HEK293 (cell line): ENCODE results near the gene ITGA3.

Experiments used
- CTCF ChIA-PET: fragments of 350-600 bp; formaldehyde crosslinking; extraction: SDS; loops from one replicate; lab custom pipeline; 2021; ENCODE audit warnings: antibody characterized with exemption; lab: Yijun Ruan, JAX
- POLR2A ChIA-PET: fragments of 300-600 bp; formaldehyde crosslinking; extraction: SDS; loops from one replicate; lab custom pipeline; 2020; ENCODE audit warnings: antibody characterized with exemption, inconsistent platforms; lab: Yijun Ruan, JAX
- H3K27ac ChIP-seq: fragments of 200-500 bp; sonication (Bioruptor generic); 2 replicates; pipeline ENCODE4 v1.5.1; 2014; ENCODE audit warnings: low read depth, low read length, control low read depth, inconsistent platforms; ENCODE audit errors: extremely low read depth
- H3K36me3 ChIP-seq, 2 experiments: fragments of 200-500 bp in 1 of 2; sonication (Bioruptor generic) in 1 of 2; 1 replicate in 1 of 2; 2 replicates in 1 of 2; pipeline ENCODE4 v1.5.1; 2014 to 2017; ENCODE audit warnings: inconsistent platforms in 2 of 2, low read length in 2 of 2; ENCODE audit not compliant: control insufficient read depth in 2 of 2, insufficient read depth in 1 of 2
- H3K4me1 ChIP-seq: fragments of 200-500 bp; sonication (Bioruptor generic); 2 replicates; pipeline ENCODE4 v1.5.1; 2014; ENCODE audit warnings: mild to moderate bottlenecking, low read length, inconsistent platforms; ENCODE audit not compliant: control insufficient read depth, insufficient read depth
- H3K4me3 ChIP-seq: 2 replicates; pipeline ENCODE4 v1.5.1; 2011; ENCODE audit warnings: low read depth, mild to moderate bottlenecking, control low read depth, low read length, moderate library complexity
- H3K9me3 ChIP-seq: fragments of 200-500 bp; sonication (Bioruptor generic); 2 replicates; pipeline ENCODE4 v1.5.1; 2014; ENCODE audit warnings: low read depth, low read length, inconsistent platforms; ENCODE audit not compliant: control insufficient read depth, insufficient read depth
- CTCF ChIP-seq: fragments of 450-650 bp; formaldehyde crosslinking; IDR thresholded peaks from 2 replicates; pipeline ENCODE4 v1.5.1; 2016; ENCODE audit warnings: missing biosample characterization, missing genetic modification characterization
- ELK4 ChIP-seq: IDR thresholded peaks from 2 replicates; pipeline ENCODE4 v1.6.1; 2011; ENCODE audit warnings: mild to moderate bottlenecking, low read depth, low read length, borderline replicate concordance
- GLIS2 ChIP-seq: fragments of 450-650 bp; formaldehyde crosslinking; IDR thresholded peaks from 2 replicates; pipeline ENCODE4 v1.5.1; 2016; ENCODE audit warnings: missing biosample characterization, missing genetic modification characterization
- IKZF3 ChIP-seq: fragments of 450-650 bp; IDR thresholded peaks from 2 replicates; pipeline ENCODE4 v1.5.0; 2018; ENCODE audit warnings: missing biosample characterization, mild to moderate bottlenecking, missing genetic modification characterization, moderate library complexity
- MEIS1 ChIP-seq: sonication (generic); formaldehyde crosslinking; IDR thresholded peaks from 2 replicates; pipeline ENCODE4 v1.8.1; 2022; ENCODE audit warnings: missing genetic modification reagents, mild to moderate bottlenecking, borderline replicate concordance
- SETDB1 ChIP-seq: IDR thresholded peaks from one replicate; pipeline ENCODE4 v1.6.1; 2017; ENCODE audit warnings: mild to moderate bottlenecking, low read length, moderate library complexity, mixed read lengths; ENCODE audit not compliant: insufficient read length
- ZBTB1 ChIP-seq: fragments of 450-650 bp; formaldehyde crosslinking; IDR thresholded peaks from 2 replicates; pipeline ENCODE4 v1.5.1; 2016; ENCODE audit warnings: missing biosample characterization, missing genetic modification characterization
- ZBTB17 ChIP-seq: fragments of 450-650 bp; formaldehyde crosslinking; IDR thresholded peaks from 2 replicates; pipeline ENCODE4 v1.5.1; 2016; ENCODE audit warnings: missing biosample characterization, missing genetic modification characterization
- ZBTB20 ChIP-seq: fragments of 450-650 bp; formaldehyde crosslinking; IDR thresholded peaks from 2 replicates; pipeline ENCODE4 v1.5.1; 2016; ENCODE audit warnings: missing biosample characterization, missing genetic modification characterization
- ZBTB48 ChIP-seq: fragments of 450-650 bp; formaldehyde crosslinking; IDR thresholded peaks from 2 replicates; pipeline ENCODE4 v1.5.1; 2016; ENCODE audit warnings: missing biosample characterization, missing genetic modification characterization
- ZBTB6 ChIP-seq: fragments of 450-650 bp; formaldehyde crosslinking; IDR thresholded peaks from 2 replicates; pipeline ENCODE4 v1.5.1; 2017; ENCODE audit warnings: missing biosample characterization, missing genetic modification characterization
- ZNF121 ChIP-seq: fragments of 450-650 bp; formaldehyde crosslinking; IDR thresholded peaks from 2 replicates; pipeline ENCODE4 v1.5.1; 2016; ENCODE audit warnings: missing biosample characterization, missing genetic modification characterization
- ZNF138 ChIP-seq: fragments of 450-650 bp; formaldehyde crosslinking; IDR thresholded peaks from 2 replicates; pipeline ENCODE4 v1.5.1; 2016; ENCODE audit warnings: missing biosample characterization, missing genetic modification characterization, borderline replicate concordance
- ZNF16 ChIP-seq: fragments of 450-650 bp; formaldehyde crosslinking; IDR thresholded peaks from 2 replicates; pipeline ENCODE4 v1.5.1; 2016; ENCODE audit warnings: low read depth, missing biosample characterization, missing genetic modification characterization
- ZNF184 ChIP-seq: fragments of 450-650 bp; IDR thresholded peaks from 2 replicates; pipeline ENCODE4 v1.5.1; 2018; ENCODE audit warnings: missing biosample characterization, mild to moderate bottlenecking, missing genetic modification characterization
- ZNF2 ChIP-seq: fragments of 450-650 bp; formaldehyde crosslinking; IDR thresholded peaks from 2 replicates; pipeline ENCODE4 v1.5.1; 2016; ENCODE audit warnings: missing biosample characterization, missing genetic modification characterization
- ZNF423 ChIP-seq: fragments of 450-650 bp; formaldehyde crosslinking; IDR thresholded peaks from 2 replicates; pipeline ENCODE4 v1.5.1; 2016; ENCODE audit warnings: missing biosample characterization, missing genetic modification characterization
- ZNF488 ChIP-seq: fragments of 450-650 bp; formaldehyde crosslinking; IDR thresholded peaks from 2 replicates; pipeline ENCODE4 v1.5.1; 2016; ENCODE audit warnings: missing biosample characterization, missing genetic modification characterization
- ZNF501 ChIP-seq: fragments of 450-650 bp; formaldehyde crosslinking; IDR thresholded peaks from 2 replicates; pipeline ENCODE4 v1.5.1; 2016; ENCODE audit warnings: missing biosample characterization, missing genetic modification characterization
- ZNF530 ChIP-seq: fragments of 450-650 bp; formaldehyde crosslinking; IDR thresholded peaks from 2 replicates; pipeline ENCODE4 v1.5.1; 2016; ENCODE audit warnings: low read depth, missing biosample characterization, missing genetic modification characterization
- ZNF610 ChIP-seq: fragments of 450-650 bp; formaldehyde crosslinking; IDR thresholded peaks from 2 replicates; pipeline ENCODE4 v1.5.1; 2016; ENCODE audit warnings: missing biosample characterization, missing genetic modification characterization, borderline replicate concordance
- ZNF645 ChIP-seq: fragments of 450-650 bp; formaldehyde crosslinking; IDR thresholded peaks from 2 replicates; pipeline ENCODE4; 2016; ENCODE audit warnings: missing biosample characterization, missing genetic modification characterization
- ZNF654 ChIP-seq: fragments of 450-650 bp; formaldehyde crosslinking; IDR thresholded peaks from 2 replicates; pipeline ENCODE4 v1.5.1; 2016; ENCODE audit warnings: low read depth, missing biosample characterization, missing genetic modification characterization
- ZNF677 ChIP-seq: fragments of 450-650 bp; IDR thresholded peaks from 2 replicates; pipeline ENCODE4 v1.5.0; 2018; ENCODE audit warnings: missing biosample characterization, mild to moderate bottlenecking, missing genetic modification characterization, moderate library complexity
- ZNF692 ChIP-seq: fragments of 450-650 bp; formaldehyde crosslinking; IDR thresholded peaks from 2 replicates; pipeline ENCODE4 v1.5.1; 2016; ENCODE audit warnings: missing biosample characterization, missing genetic modification characterization
- ZNF830 ChIP-seq: fragments of 450-650 bp; IDR thresholded peaks from 2 replicates; pipeline ENCODE4 v1.5.0; 2018; ENCODE audit warnings: missing biosample characterization, missing genetic modification characterization, low read depth, mild to moderate bottlenecking, moderate library complexity

The ITGA3 gene

GRCh38 chr17:50087246-50087911, 31.5 kb downstream of the ITGA3 start (continued):
- TF ChIP-seq ZNF830 (tag by site-specific recombination): no peak
- peak; percentile 87 for TF ChIP-seq ZNF121
- 0 out of 2 replicates have a peak, but pooled peaks have one; percentile 36 for TF ChIP-seq ZBTB17
- no peak for TF ChIP-seq SETDB1
- no peak for TF ChIP-seq MEIS1 (CRISPR knock-in tag)
- no peak for TF ChIP-seq ZNF530 (tag by site-specific recombination)
- TF ChIP-seq ZNF692 (tag by site-specific recombination): peak; percentile 47; the same call in 1 of the 2 replicates
- TF ChIP-seq ZNF423 (tag by site-specific recombination): no peak
- TF ChIP-seq ZNF610 (tag by site-specific recombination): no peak
- no peak for TF ChIP-seq ZNF488 (tag by site-specific recombination)
- TF ChIP-seq ZBTB6 (tag by site-specific recombination): no peak
- peak; percentile 92 for TF ChIP-seq ZNF654 (tag by site-specific recombination)
- peak; percentile 76 for TF ChIP-seq IKZF3 (tag by site-specific recombination)
- TF ChIP-seq CTCF (tag by site-specific recombination): peak; percentile 91
- no peak for TF ChIP-seq ZNF677 (tag by site-specific recombination)
- peak; percentile 38; the same call in 1 of the 2 replicates for TF ChIP-seq GLIS2 (tag by site-specific recombination)
- TF ChIP-seq ZNF138 (tag by site-specific recombination): no peak
- peak; percentile 43; the same call in 1 of the 2 replicates for TF ChIP-seq ZNF2 (tag by site-specific recombination)

GRCh38 chr17:50087912-50088405, 32.0 kb downstream of the ITGA3 start:
- Histone ChIP-seq H3K9me3 (no peaks in the 10 kb centered on the region), H3K27ac (no peak overlapping the region), H3K4me3 (no peak overlapping the region), H3K4me1 (no peaks in the 10 kb centered on the region), H3K36me3 (peaks cover 0 to 5% of the 10 kb centered on the region in 2 experiments; a peak in 2 of 3 replicates)
- ChIA-PET POLR2A (interaction anchor here (0.6 to 1.3 kb wide), 2 partner anchors 32 to 42 kb away, joined by 3 to 6 read pairs; partner anchors contain the start of genes ITGA3 and SAMD14), CTCF (interaction anchor here (0.6 to 3.7 kb wide), 47 partner anchors 9 to 675 kb away, joined by 3 to 171 read pairs (median 5); partner anchors contain the start of genes ITGA3 and PDK2)
- no peak for TF ChIP-seq ZBTB1
- no peak for TF ChIP-seq ELK4
- TF ChIP-seq ZBTB6 (tag by site-specific recombination): no peak
- no peak for TF ChIP-seq ZBTB48 (tag by site-specific recombination)
- TF ChIP-seq ZNF501 (tag by site-specific recombination): no peak
- TF ChIP-seq ZNF184 (tag by site-specific recombination): no peak
- no peak for TF ChIP-seq ZNF16
- TF ChIP-seq ZBTB20: no peak
- no peak for TF ChIP-seq ZNF830 (tag by site-specific recombination)
- TF ChIP-seq ZNF645 (tag by site-specific recombination): no peak
